Subcutaneous abdominal adipose tissue (tissue), 5 donors: ENCODE results near the gene WDR37.
"Not testable (repeated sequence)": the region's sequence is repeated elsewhere in the genome, so short reads cannot be mapped to it uniquely, and the experiment has no call there.

Experiments used
- H3K27ac ChIP-seq: one replicate; pipeline ENCODE4 v1.7.0; 2013; ENCODE audit warnings: low read depth, mild to moderate bottlenecking, inconsistent platforms, low read length, moderate library complexity
- H3K27me3 ChIP-seq, 5 donors: one replicate each; pipeline ENCODE4 v1.7.0; 2013; ENCODE audit warnings: low read length in 5 of 5, inconsistent platforms in 1 of 5; ENCODE audit not compliant: control insufficient read depth in 5 of 5, insufficient read depth in 4 of 5
- H3K36me3 ChIP-seq, 5 donors: one replicate each; pipeline ENCODE4 v1.7.0; 2013; ENCODE audit warnings: low read length in 5 of 5; ENCODE audit not compliant: control insufficient read depth in 5 of 5, insufficient read depth in 5 of 5
- H3K4me1 ChIP-seq, 5 donors: one replicate each; pipeline ENCODE4 v1.7.0; 2013; ENCODE audit warnings: low read length in 5 of 5, mild to moderate bottlenecking in 3 of 5, moderate library complexity in 1 of 5; ENCODE audit not compliant: control insufficient read depth in 5 of 5, insufficient read depth in 5 of 5
- H3K4me3 ChIP-seq, 5 donors: one replicate each; pipeline ENCODE4 v1.7.0; 2013; ENCODE audit warnings: low read length in 5 of 5, low read depth in 1 of 5
- H3K9ac ChIP-seq, 5 donors: one replicate each; pipeline ENCODE4 v1.7.0; 2013; ENCODE audit warnings: low read length in 5 of 5, mild to moderate bottlenecking in 4 of 5, moderate library complexity in 3 of 5
- H3K9me3 ChIP-seq, 5 donors: one replicate each; pipeline ENCODE4 v1.7.0; 2013; ENCODE audit warnings: low read length in 5 of 5; ENCODE audit not compliant: control insufficient read depth in 5 of 5
- donor health status: healthy.
- donor health status: healthy.
- donor health status: healthy.
- donor health status: healthy.
- donor health status: healthy.

WDR37 gene

GRCh38 chr10:1063232-1063865 lies 7.2 kb downstream of the WDR37 start:
- Histone ChIP-seq H3K27ac (no peak overlapping the region), H3K4me1 (peaks cover 0 to under 1% (median 0%) of the 10 kb centered on the region in 5 donors), H3K27me3 (no peaks in the 10 kb centered on the region), H3K4me3 (no peak overlapping the region), H3K9me3 (no peaks in the 10 kb centered on the region), H3K9ac (peak overlapping the region in 1 of 5 donors; percentile 2), H3K36me3 (peaks cover 0 to 12% (median 5%) of the 10 kb centered on the region in 5 donors)

GRCh38 chr10:1064964-1065247 lies 8.7 kb downstream of the WDR37 start:
- H3K4me1 ChIP-seq: peaks cover 0 to 3% (median 0%) of the 10 kb centered on the region in 5 donors
- H3K4me3 ChIP-seq: no peak overlapping the region
- no peak overlapping the region for H3K27ac ChIP-seq
- H3K9ac ChIP-seq: no peak overlapping the region
- H3K27me3 ChIP-seq: no peaks in the 10 kb centered on the region
- H3K9me3 ChIP-seq: no peaks in the 10 kb centered on the region
- H3K36me3 ChIP-seq: peaks cover 0 to 12% (median 5%) of the 10 kb centered on the region in 5 donors

GRCh38 chr10:1066734-1067133 lies 10.5 kb downstream of the WDR37 start:
- H3K27me3 ChIP-seq, H3K4me1 ChIP-seq, H3K9ac ChIP-seq: not testable (repeated sequence)

GRCh38 chr10:1068380-1069361 lies 12.5 kb downstream of the WDR37 start:
- Histone ChIP-seq H3K27ac (no peak overlapping the region), H3K9ac (no peak overlapping the region), H3K27me3 (no peaks in the 10 kb centered on the region), H3K4me3 (no peak overlapping the region), H3K9me3 (no peaks in the 10 kb centered on the region), H3K36me3 (peaks cover 8 to 16% (median 14%) of the 10 kb centered on the region in 5 donors), H3K4me1 (peaks cover 0 to 3% (median 0%) of the 10 kb centered on the region in 5 donors)

More at GRCh38 chr10:1066734-1067133, 10.5 kb downstream of the WDR37 start:
- not testable (repeated sequence) for H3K9me3 ChIP-seq, H3K36me3 ChIP-seq, H3K27ac ChIP-seq, H3K4me3 ChIP-seq

- peaks cover 0 to 3% (median 0%) of the 10 kb centered on the region in 5 donors for H3K4me1 ChIP-seq
- H3K27me3 ChIP-seq: no peaks in the 10 kb centered on the region
- no peak overlapping the region for H3K4me3 ChIP-seq
- H3K9me3 ChIP-seq: no peaks in the 10 kb centered on the region
- peaks cover 8 to 27% (median 25%) of the 10 kb centered on the region in 5 donors for H3K36me3 ChIP-seq
- H3K27ac ChIP-seq: no peak overlapping the region
- no peak overlapping the region for H3K9ac ChIP-seq
Observed at GRCh38 chr10:1070919-1071318, 14.7 kb downstream of the WDR37 start.

GRCh38 chr10:1074052-1074747 lies 18.0 kb downstream of the WDR37 start:
- H3K4me1 ChIP-seq: peaks cover 0 to 3% (median 0%) of the 10 kb centered on the region in 5 donors
- no peak overlapping the region for H3K9ac ChIP-seq
- H3K9me3 ChIP-seq: no peaks in the 10 kb centered on the region
- no peak overlapping the region for H3K27ac ChIP-seq
- no peak overlapping the region for H3K4me3 ChIP-seq
- H3K27me3 ChIP-seq: no peaks in the 10 kb centered on the region
- H3K36me3 ChIP-seq: peaks cover 15 to 40% (median 32%) of the 10 kb centered on the region in 5 donors

- H3K36me3 ChIP-seq: peaks cover 15 to 46% (median 38%) of the 10 kb centered on the region in 5 donors
- no peak overlapping the region for H3K4me3 ChIP-seq
- no peaks in the 10 kb centered on the region for H3K9me3 ChIP-seq
- H3K27ac ChIP-seq: no peak overlapping the region
- H3K27me3 ChIP-seq: no peaks in the 10 kb centered on the region
- H3K9ac ChIP-seq: no peak overlapping the region
- H3K4me1 ChIP-seq: peaks cover 0 to 2% (median 0%) of the 10 kb centered on the region in 5 donors
Observed at GRCh38 chr10:1074748-1075308, 18.6 kb downstream of the WDR37 start.

- H3K4me3 ChIP-seq: no peak overlapping the region
- peaks cover 16 to 64% (median 45%) of the 10 kb centered on the region in 5 donors for H3K36me3 ChIP-seq
- no peaks in the 10 kb centered on the region for H3K9me3 ChIP-seq
- no peak overlapping the region for H3K9ac ChIP-seq
- H3K27ac ChIP-seq: no peak overlapping the region
- no peaks in the 10 kb centered on the region for H3K27me3 ChIP-seq
- peaks cover 0 to 2% (median 0%) of the 10 kb centered on the region in 5 donors for H3K4me1 ChIP-seq
Observed at GRCh38 chr10:1078668-1079067, 22.5 kb downstream of the WDR37 start.

- no peak overlapping the region for H3K27ac ChIP-seq
- no peaks in the 10 kb centered on the region for H3K4me1 ChIP-seq
- H3K36me3 ChIP-seq: peaks cover 24 to 90% (median 74%) of the 10 kb centered on the region in 5 donors
- no peak overlapping the region for H3K4me3 ChIP-seq
- no peaks in the 10 kb centered on the region for H3K9me3 ChIP-seq
- H3K9ac ChIP-seq: no peak overlapping the region
- no peaks in the 10 kb centered on the region for H3K27me3 ChIP-seq
Observed at GRCh38 chr10:1083581-1083980, 27.4 kb downstream of the WDR37 start.
